Coronary artery (tissue), 2 donors: ENCODE results near the gene PARD3.

ENCODE experiments used
- DNase-seq: peaks from one replicate; pipeline ENCODE4 v3.0.0-alpha.2; 2017; ENCODE audit warnings: low spot score
- H3K27ac ChIP-seq, 2 donors: fragments of 200-600 bp; sonication (generic); one replicate each; pipeline ENCODE4 v1.5.1; 2016 to 2019
- H3K4me3 ChIP-seq: fragments of 200-600 bp; sonication (generic); 2 replicates; pipeline ENCODE4 v1.5.1; 2016; ENCODE audit warnings: mild to moderate bottlenecking, moderate library complexity
- CTCF ChIP-seq: fragments of 200-600 bp; sonication (generic); IDR thresholded peaks from one replicate; pipeline ENCODE4 v1.5.1; 2019; ENCODE audit warnings: antibody characterized with exemption

Gene PARD3

GRCh38 chr10:34154383-34154900 lies 660.7 kb downstream of the PARD3 start:
- DNase-seq: no peak
- Histone ChIP-seq H3K4me3 (no peak overlapping the region), H3K27ac (no peak overlapping the region)
- no peak for TF ChIP-seq CTCF

GRCh38 chr10:34153663-34154382 lies 661.3 kb downstream of the PARD3 start:
- Histone ChIP-seq H3K4me3 (no peak overlapping the region), H3K27ac (no peak overlapping the region)
- DNase-seq: no peak
- TF ChIP-seq CTCF: no peak

GRCh38 chr10:34152434-34152833 lies 662.7 kb downstream of the PARD3 start:
- no peak for TF ChIP-seq CTCF

GRCh38 chr10:34151931-34152330 lies 663.2 kb downstream of the PARD3 start:
- no peak for DNase-seq
- H3K27ac ChIP-seq: no peak overlapping the region
- no peak overlapping the region for H3K4me3 ChIP-seq
- no peak for TF ChIP-seq CTCF

More at GRCh38 chr10:34152434-34152833, 662.7 kb downstream of the PARD3 start:
- H3K4me3 ChIP-seq: no peak overlapping the region
- DNase-seq: no peak
- no peak overlapping the region for H3K27ac ChIP-seq

- TF ChIP-seq CTCF: no peak
- no peak for DNase-seq
- no peak overlapping the region for H3K27ac ChIP-seq
- no peak overlapping the region for H3K4me3 ChIP-seq
Observed at GRCh38 chr10:34151481-34151880, 663.6 kb downstream of the PARD3 start.

GRCh38 chr10:34150103-34150502 lies 665.0 kb downstream of the PARD3 start:
- Histone ChIP-seq H3K27ac (no peak overlapping the region), H3K4me3 (no peak overlapping the region)
- no peak for DNase-seq
- no peak for TF ChIP-seq CTCF

GRCh38 chr10:34148305-34148657 lies 666.8 kb downstream of the PARD3 start:
- no peak overlapping the region for H3K27ac ChIP-seq
- H3K4me3 ChIP-seq: no peak overlapping the region
- DNase-seq: no peak
- TF ChIP-seq CTCF: no peak
